GM12892 (cell line): ENCODE measurements around the gene GARNL3.

Experiments
- POLR2A ChIP-seq: IDR thresholded peaks from 2 replicates; pipeline ENCODE4 v1.6.1; 2011; ENCODE audit warnings: low read depth, low read length, control low read depth
- POLR2AphosphoS5 ChIP-seq: IDR thresholded peaks from 2 replicates; pipeline ENCODE4 v1.6.1; 2011; ENCODE audit warnings: low read depth, low read length, control low read depth
- TAF1 ChIP-seq: IDR thresholded peaks from 2 replicates; pipeline ENCODE4 v1.6.1; 2011; ENCODE audit warnings: low read depth, mild to moderate bottlenecking, control low read depth, low read length, borderline replicate concordance

DNA sequence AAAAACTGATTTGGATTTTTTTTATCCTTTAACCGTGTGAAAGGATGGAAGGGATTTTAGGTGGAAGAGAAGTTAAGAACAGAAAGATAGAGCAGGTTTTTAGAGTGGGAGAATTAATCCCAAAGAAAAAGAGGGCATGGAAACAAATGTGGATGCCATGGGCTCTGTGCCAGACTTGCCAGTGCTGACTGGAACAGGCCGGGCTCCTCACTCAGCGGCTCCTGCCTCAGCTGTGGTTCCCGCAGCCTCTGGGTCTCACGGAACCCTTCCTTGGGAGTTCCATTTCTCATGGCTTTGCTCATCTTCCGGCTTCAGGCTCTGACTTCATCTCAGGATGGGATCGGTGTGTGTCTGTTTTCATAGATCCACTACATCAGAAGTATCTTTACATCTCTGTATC lies 102.0 kb downstream of the GARNL3 start:
- TF ChIP-seq POLR2A (no peak), POLR2AphosphoS5 (no peak), TAF1 (no peak)
